Ammon's horn (tissue), 1 donor: ENCODE results near the gene SYT1.

Source experiments
- DNase-seq: peaks from one replicate; pipeline ENCODE4 v3.0.0-alpha.2; 2016; ENCODE audit warnings: low spot score

SYT1 gene

GRCh38 chr12:79439175-79439825 is 574.7 kb downstream of the SYT1 start:
- DNase-seq, result no peak

GRCh38 chr12:79441534-79441933 is 577.0 kb downstream of the SYT1 start:
- no peak for DNase-seq

DNA sequence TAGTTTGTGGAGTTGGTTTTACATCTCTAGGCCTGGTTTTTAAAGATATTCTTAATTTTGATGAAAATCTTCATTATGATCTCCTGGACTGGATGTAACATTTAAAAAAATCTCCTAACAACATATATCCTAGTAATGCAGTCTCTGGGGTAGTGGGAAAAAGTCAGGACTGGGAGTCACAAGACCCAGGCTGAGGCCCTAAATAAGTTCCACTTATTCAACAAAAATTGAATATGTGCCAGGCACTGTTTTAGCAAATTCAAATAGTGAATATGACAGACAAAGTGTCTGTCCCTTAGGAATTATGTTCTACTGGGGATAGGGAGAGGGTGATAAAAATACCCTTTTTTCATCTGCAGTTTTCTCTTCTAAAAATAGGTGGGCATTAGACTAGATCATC is 577.8 kb downstream of the SYT1 start:
- DNase-seq, result no peak

DNA sequence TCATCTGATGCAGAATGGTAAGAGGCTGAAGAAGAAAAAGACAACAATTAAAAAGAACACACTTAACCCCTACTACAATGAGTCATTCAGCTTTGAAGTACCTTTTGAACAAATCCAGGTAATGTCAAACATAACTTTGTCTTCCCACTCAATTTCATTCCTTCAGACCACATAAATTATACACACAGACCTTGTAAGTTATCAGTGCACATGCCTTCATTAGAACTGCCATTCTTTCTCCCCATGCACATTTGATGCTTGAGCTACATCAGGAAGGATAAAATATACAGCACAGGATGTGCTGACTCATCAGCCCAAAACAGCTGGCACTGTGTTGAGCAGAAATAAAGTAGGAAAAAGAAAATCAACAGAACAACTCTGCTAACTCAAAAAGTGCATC is 579.5 kb downstream of the SYT1 start:
- no peak for DNase-seq

GRCh38 chr12:79448816-79449215 is 584.2 kb downstream of the SYT1 start:
- DNase-seq, result no peak

- DNase-seq, result no peak
Measured at GRCh38 chr12:79451365-79451764, 586.8 kb downstream of the SYT1 start.

DNA sequence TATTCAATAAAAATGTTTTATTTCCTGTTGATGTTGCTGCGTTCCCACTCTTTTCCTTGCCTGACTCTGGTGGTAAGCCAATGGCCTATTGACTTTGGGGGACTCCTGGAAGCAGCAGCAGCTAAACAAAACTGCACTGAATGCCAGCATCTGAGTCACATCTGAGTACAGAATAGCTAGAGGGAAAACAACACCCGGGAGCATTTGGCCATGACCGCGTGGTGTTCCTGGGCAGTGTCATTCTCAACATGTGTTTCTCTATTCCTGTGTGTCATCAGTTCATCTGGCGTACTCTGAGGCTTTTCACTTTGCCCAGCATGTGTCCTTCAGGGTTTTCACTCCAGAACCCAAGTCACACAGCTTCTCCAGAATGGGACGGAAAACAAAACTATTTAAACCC is 587.4 kb downstream of the SYT1 start:
- DNase-seq, result peak; percentile 64

DNA sequence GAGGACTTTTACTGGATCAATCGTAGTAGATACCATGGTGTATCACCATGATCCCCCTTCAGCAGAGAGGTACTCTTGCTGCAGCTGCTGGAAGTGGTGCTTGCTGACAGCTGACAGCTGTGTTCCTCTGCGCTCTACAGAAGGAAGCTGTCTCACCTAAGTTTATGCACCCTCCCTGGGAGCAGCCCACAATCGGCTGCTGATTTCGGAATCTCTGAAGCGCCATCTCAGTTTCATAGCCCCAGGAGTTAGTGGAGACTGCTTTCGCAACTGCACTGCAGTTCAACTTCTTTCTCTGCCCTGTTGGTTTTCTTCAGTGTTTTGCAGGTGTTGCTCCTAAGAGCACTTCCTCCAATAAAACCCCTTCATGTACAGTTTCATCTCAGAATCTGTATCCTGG is 588.3 kb downstream of the SYT1 start:
- no peak for DNase-seq

GRCh38 chr12:79453820-79454219 is 589.2 kb downstream of the SYT1 start:
- no peak for DNase-seq

- DNase-seq, result no peak
Measured at GRCh38 chr12:79454338-79454843, 589.8 kb downstream of the SYT1 start.

GRCh38 chr12:79455286-79455685 is 590.7 kb downstream of the SYT1 start:
- DNase-seq, result no peak

GRCh38 chr12:79482323-79482722 is 617.7 kb downstream of the SYT1 start:
- no peak for DNase-seq

- DNase-seq, result no peak
Measured at GRCh38 chr12:79482921-79483320, 618.3 kb downstream of the SYT1 start.

- no peak for DNase-seq
Measured at GRCh38 chr12:79486154-79486553, 621.6 kb downstream of the SYT1 start.

DNA sequence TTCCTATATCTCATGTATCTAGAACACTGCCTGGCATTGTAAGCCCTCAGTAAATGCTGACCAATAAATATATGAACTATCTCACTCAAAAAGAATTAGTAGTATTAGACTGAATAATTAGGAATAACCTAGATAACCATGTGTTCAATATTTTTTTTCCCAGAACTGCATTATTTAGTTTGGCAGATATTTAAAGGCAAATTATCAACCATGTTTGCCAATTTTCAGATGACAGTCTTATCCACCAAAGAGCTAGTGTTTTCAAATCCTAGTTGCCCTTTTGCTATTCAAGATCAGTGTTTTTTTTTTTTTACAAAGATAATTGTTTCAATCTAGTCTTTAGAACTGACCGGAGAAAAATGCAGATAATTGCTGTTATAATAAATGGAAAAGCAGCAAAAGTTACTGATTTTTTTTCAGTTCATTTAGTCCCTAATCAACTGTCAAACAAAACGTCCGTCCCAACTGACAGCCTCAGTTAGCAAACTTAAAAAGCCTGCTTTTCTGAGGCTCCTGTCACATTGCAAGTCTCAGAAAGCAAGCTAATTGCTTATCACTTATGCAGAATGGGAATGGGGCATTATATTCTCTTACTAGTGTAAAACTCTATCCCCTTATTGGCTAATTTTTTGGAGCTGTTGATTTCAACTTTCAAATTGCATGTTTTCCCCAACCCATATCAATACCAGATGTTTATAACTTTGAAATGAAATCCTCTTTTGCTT is 623.0 kb downstream of the SYT1 start:
- DNase-seq, result no peak
